SK-N-SH treated with all-trans-retinoic acid at 6 μM for 48 hours (cell line): ENCODE data around the gene C1orf159.

Experiments
- GLIS3 ChIP-seq: fragments of 250-450 bp; sonication (Bioruptor Pico); IDR thresholded peaks from 2 replicates; pipeline ENCODE4 v1.5.0; 2020; ENCODE audit warnings: mild to moderate bottlenecking, moderate library complexity
- ISL1 ChIP-seq: fragments of 250-450 bp; sonication (Bioruptor Pico); IDR thresholded peaks from 2 replicates; pipeline ENCODE4 v2.1.2; 2022; ENCODE audit warnings: mild to moderate bottlenecking, moderate library complexity
- OSR1 ChIP-seq: fragments of 250-450 bp; sonication (Bioruptor Pico); IDR thresholded peaks from 2 replicates; pipeline ENCODE4 v1.8.0; 2022; ENCODE audit warnings: moderate library complexity, mild to moderate bottlenecking, inconsistent platforms
- PATZ1 ChIP-seq: fragments of 250-450 bp; sonication (Bioruptor Pico); IDR thresholded peaks from 2 replicates; pipeline ENCODE4 v1.8.0; 2020; ENCODE audit warnings: mild to moderate bottlenecking, moderate library complexity, borderline replicate concordance
- TSHZ2 ChIP-seq: fragments of 250-450 bp; sonication (Bioruptor Pico); IDR thresholded peaks from 2 replicates; pipeline ENCODE4 v1.5.0; 2020; ENCODE audit warnings: mild to moderate bottlenecking, moderate library complexity
- ZFP3 ChIP-seq: fragments of 250-450 bp; sonication (Bioruptor Pico); IDR thresholded peaks from 2 replicates; pipeline ENCODE4 v1.5.0; 2020; ENCODE audit warnings: mild to moderate bottlenecking, moderate library complexity
- ZNF8 ChIP-seq: fragments of 450-650 bp; formaldehyde crosslinking; IDR thresholded peaks from 2 replicates; pipeline ENCODE4 v1.5.0; 2020; ENCODE audit warnings: mild to moderate bottlenecking, moderate library complexity
- TF ChIP-seq, protein P1 (sequence below): fragments of 250-450 bp; sonication (Bioruptor Pico); IDR thresholded peaks from 2 replicates; pipeline ENCODE4 v1.8.0; 2021; ENCODE audit warnings: low read depth, mild to moderate bottlenecking, moderate library complexity, borderline replicate concordance

GRCh38 chr1:1117469-1117831, 1.6 kb upstream of the C1orf159 start:
- TF ChIP-seq ISL1 (CRISPR knock-in tag) (no peak), PATZ1 (CRISPR knock-in tag) (no peak), TSHZ2 (CRISPR knock-in tag) (no peak), GLIS3 (no peak), ZNF8 (no peak), OSR1 (no peak), ZFP3 (CRISPR knock-in tag) (no peak)
- TF ChIP-seq, protein P1, sequence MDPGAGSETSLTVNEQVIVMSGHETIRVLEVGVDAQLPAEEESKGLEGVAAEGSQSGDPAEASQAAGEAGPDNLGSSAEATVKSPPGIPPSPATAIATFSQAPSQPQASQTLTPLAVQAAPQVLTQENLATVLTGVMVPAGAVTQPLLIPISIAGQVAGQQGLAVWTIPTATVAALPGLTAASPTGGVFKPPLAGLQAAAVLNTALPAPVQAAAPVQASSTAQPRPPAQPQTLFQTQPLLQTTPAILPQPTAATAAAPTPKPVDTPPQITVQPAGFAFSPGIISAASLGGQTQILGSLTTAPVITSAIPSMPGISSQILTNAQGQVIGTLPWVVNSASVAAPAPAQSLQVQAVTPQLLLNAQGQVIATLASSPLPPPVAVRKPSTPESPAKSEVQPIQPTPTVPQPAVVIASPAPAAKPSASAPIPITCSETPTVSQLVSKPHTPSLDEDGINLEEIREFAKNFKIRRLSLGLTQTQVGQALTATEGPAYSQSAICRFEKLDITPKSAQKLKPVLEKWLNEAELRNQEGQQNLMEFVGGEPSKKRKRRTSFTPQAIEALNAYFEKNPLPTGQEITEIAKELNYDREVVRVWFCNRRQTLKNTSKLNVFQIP = no peak
